SW 1271 (cell line): ENCODE data around the gene CLEC4F.
A peak's percentile ranks its signal among the peaks of the same experiment; 100 is the strongest.

Experiments
- DNase-seq, 2 experiments: peaks; one replicate each; lab custom pipeline; 2025; lab: John Stamatoyannopoulos, UW

CLEC4F gene

GRCh38 chr2:70785137-70785911 is 35.1 kb downstream of the CLEC4F start:
- DNase-seq = peak in 1 of 2 experiments; percentile 17

DNA sequence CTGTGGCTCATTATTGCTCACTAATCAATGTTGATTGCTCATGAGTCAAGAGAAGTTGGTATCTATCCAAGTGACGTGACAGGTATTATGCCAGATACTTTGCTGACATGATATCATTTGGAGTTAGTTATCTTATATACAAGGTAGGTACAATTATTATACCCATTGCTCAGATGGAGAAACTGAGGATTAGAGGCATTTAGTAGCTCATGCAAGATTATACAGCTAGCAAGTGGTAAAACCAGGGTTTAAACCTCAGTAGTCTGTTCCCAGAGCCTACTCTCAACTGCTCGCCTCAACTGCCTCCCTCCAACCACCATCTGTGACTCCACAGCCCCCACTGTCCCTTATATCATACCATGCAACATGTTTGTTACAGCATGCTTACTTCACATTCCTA is 36.1 kb downstream of the CLEC4F start:
- no peak for DNase-seq

- no peak for DNase-seq
Measured at GRCh38 chr2:70779911-70780545, 40.4 kb downstream of the CLEC4F start.

GRCh38 chr2:70779491-70779890 is 40.9 kb downstream of the CLEC4F start:
- no peak for DNase-seq

DNA sequence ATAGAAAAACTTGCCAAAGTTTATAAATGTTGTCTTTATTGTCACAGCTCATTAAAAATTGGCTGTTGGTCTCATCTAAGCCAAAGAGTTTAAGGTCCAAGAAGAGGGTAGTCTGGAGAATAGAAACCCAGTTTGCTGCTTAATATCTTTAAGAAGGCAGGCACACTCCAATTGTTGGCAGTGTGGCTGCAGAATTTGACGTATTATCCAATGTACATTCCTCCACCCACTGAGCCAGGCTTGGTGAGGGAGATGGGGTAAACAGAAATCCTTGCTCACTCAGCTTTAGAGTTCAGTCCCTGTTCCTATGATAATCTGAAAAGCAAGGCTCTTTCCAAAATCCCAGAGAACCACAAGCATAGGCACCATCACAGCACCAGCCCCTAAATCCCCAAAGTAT is 41.7 kb downstream of the CLEC4F start:
- DNase-seq = no peak

DNA sequence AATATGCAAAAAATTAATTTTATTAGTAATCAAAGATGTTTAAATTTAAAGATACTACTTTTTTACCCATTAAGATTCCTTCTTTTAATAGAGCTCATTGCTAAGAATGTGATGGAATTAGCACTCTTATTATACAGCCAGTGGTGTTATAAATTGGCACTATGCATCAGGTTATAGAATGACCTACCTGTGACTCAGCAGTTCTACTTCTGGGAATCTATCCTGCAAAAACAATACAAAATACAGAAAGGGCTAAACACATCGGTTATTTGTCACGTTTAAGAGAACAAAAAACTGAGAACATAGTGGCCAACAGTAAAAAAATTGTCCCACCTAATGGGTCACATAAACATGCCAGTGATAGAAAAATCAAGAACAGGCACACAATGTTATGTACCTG is 42.9 kb downstream of the CLEC4F start:
- DNase-seq = no peak

DNA sequence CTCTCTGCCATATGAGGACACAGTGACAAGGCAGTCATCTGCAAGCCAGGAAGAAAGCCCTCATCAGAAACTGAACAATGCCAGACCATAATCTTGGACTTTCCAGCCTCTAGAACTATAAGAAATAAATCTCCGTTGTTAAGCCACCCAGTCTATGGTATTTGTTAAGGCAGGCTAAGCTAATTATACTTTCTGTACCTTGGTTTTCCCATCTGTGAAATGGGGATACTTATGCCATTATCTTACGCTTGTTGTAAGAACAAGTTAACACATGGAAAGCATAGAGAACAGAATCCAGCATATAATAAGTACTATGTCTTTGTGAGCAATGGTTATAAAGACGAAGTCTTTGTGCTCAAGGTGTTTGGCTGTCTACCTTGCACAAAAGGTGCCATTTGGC is 44.1 kb downstream of the CLEC4F start:
- no peak for DNase-seq

GRCh38 chr2:70775141-70775540 is 45.3 kb downstream of the CLEC4F start:
- DNase-seq = no peak

GRCh38 chr2:70772486-70773155 is 47.8 kb downstream of the CLEC4F start:
- DNase-seq = no peak

DNA sequence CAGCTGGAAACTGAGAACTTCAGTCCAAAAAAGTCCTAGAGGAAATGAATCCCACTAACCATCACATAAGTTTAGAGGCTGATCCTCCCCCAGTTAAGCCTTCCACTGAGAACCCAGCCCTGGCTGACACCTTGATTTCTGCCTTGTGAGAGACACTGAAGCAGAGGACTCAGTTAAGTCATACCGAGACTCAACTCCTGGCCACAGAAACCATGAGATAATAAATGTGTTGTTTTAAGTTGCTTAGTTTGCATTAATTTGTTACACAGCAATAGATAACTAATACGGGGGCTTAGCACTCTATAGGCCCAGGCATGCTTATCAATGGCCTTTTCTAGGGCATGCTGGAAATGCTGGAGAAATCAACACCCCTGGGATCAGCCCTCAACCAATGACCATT is 49.0 kb downstream of the CLEC4F start:
- DNase-seq = no peak

- DNase-seq = no peak
Measured at GRCh38 chr2:70769450-70769849, 50.9 kb downstream of the CLEC4F start.

DNA sequence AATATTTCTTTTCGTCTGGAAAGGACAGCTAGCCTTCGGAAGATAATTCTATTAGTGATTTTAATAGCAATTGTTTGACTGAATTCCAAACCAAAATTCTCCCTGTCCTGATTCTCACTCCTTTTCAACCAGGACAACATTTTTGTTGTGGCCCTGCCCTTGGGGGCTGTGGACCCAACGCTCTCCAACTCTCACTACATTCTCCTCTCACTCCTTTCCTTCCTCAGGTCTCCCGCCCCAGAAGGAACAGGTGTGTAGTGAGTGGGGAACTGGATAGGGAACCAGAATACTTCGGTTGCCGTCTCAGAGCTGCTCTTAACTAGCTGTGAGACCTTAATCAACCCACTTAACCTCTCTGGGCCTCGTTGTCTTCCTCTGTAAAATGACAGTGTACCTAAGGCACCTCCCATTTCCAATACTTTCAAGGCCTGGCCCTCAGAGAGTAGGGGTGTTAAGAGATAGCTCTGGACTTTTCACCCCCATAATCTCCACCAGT is 51.8 kb downstream of the CLEC4F start:
- DNase-seq = no peak

DNA sequence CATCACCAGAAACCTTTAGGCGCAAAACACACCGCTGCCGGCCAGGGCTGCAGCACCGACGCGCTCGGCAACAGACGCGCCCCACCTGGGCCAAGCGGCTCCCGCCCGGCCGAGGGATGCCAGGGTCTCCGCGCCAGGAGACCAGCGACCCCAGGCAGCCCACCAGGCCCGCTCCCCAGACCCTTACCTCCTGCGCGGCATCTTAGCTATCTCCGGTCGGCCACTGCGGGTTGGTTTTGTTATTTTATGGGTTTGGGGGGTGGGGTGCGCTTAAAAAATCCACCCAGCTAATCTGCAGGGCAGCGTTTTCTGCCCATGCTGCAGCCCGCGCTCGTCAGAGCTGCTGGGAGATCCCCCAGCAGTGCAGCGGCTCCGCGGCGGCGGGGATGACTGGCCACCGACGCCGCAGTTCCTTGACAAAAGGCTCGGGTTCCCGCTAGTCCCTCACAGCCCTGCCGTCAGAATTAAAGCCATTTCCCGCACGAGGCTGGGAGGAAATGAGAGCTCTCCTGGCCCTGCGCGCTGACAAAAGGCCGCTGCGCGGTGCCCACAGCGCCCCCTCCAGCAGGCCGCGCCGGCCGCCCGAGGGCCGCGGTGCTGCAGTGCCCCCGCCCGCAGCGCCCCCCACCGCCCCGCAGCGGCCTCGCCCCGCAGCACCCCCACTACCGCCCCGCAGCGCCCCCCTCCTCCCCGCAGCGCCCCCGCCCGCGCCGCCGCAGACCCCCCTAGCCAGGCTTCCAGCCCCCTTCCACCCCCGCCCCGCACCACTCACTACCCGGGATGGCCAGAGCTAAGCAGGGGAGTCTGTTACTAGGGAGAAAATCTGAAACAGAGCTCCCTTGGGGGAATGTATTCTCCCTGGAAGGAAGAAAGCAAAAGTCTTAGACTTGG is 52.5 kb downstream of the CLEC4F start, which contains the start of gene ADD2:
Gene ADD2 (minus strand): TSS at position 502 of the 891 bp plus-strand sequence. CDS start 61,792 bp downstream, outside the sequence.
- DNase-seq = peak; percentile 18 to 48

DNA sequence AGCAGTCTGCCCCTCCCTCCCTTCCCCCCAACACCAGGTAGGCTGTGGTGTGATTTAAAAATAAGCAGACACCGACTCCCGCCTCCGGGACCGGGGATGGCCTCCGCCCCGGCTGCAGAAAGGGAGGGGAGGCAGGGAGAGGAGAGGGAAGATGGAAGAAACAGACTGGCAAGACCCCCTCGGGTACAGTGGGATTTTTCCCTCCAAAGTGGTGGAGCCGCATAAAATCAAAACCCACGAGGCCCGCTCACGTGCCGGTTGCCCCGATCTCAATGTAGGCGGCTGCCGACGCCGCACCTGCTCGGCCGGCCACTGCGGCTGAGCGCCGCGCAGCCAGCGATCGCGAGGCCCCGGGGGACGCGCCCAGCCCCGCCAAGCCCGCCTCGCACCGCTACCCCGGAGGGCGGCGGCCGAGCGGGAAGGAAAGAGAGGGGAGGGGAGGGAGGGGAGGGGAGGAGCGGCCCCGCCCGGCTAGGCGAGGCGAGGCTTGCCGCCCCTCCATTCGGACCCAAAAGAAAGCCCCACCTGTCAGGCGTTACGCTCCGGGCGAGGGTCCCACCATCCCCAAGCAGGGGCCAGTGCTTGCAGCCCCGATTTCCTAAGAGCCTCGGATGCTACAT is 53.2 kb downstream of the CLEC4F start:
- DNase-seq = no peak

GRCh38 chr2:70766357-70767078 is 53.9 kb downstream of the CLEC4F start:
- no peak for DNase-seq

- no peak for DNase-seq
Measured at GRCh38 chr2:70765507-70765906, 54.9 kb downstream of the CLEC4F start.

- no peak for DNase-seq
Measured at GRCh38 chr2:70759446-70759845, 61.0 kb downstream of the CLEC4F start.
